BJ (cell line): ENCODE data around the gene HSF2. TPM values are rescaled to one million over a fixed set of nuclear protein-coding genes. Genes with fewer than 3 reads are reported as not detected.
"Not testable (repeated sequence)": the region's sequence is repeated elsewhere in the genome, so short reads cannot be mapped to it uniquely, and the experiment has no call there.

Experiments
- CTCF ChIA-PET: fragments of 350-600 bp; formaldehyde crosslinking; extraction: SDS; loops from one replicate; lab custom pipeline; 2021; ENCODE audit warnings: antibody characterized with exemption, inconsistent platforms; lab: Yijun Ruan, JAX
- POLR2A ChIA-PET: fragments of 300-600 bp; sonication (Branson Sonifier 250); formaldehyde crosslinking; extraction: SDS; loops from one replicate; lab custom pipeline; 2021; ENCODE audit warnings: antibody characterized with exemption; lab: Charles Lee
- DNase-seq: peaks from one replicate; pipeline ENCODE4 v3.0.0-alpha.2; 2011; ENCODE audit warnings: low read depth
- H3K27me3 ChIP-seq: 2 replicates; pipeline ENCODE4 v1.6.0; 2011; ENCODE audit warnings: low read length; ENCODE audit not compliant: control insufficient read depth, insufficient read depth
- H3K36me3 ChIP-seq: 2 replicates; pipeline ENCODE4 v1.5.1; 2011; ENCODE audit warnings: low read length; ENCODE audit not compliant: control insufficient read depth, insufficient read depth
- H3K4me3 ChIP-seq: 2 replicates; pipeline ENCODE4 v1.5.1; 2011; ENCODE audit warnings: low read depth, mild to moderate bottlenecking, control low read depth, low read length
- polyA plus RNA-seq: library from polyadenylated mRNA; depleted of rRNA; stranded (reverse); fragments of >200 nt; gene quantifications from 2 replicates; pipeline ENCODE4 v1.2.3, GENCODE V29; 2011
- TF ChIP-seq, protein P1 (sequence below): IDR thresholded peaks from 2 replicates; pipeline ENCODE4 v1.5.1; 2011; ENCODE audit warnings: low read depth, mild to moderate bottlenecking, control low read depth, inconsistent platforms, low read length, moderate library complexity; ENCODE audit not compliant: insufficient read depth

The HSF2 gene
- polyA plus RNA-seq, 1 experiment, result 15.3 TPM

GRCh38 chr6:122459240-122459639 lies 59.8 kb downstream of the HSF2 start:
- Histone ChIP-seq H3K4me3 (no peak overlapping the region), H3K36me3 (peaks cover 3% of the 10 kb centered on the region; the same call in 1 of the 2 replicates), H3K27me3 (no peaks in the 10 kb centered on the region)
- CTCF ChIA-PET, result no interaction called here
- TF ChIP-seq, protein P1, sequence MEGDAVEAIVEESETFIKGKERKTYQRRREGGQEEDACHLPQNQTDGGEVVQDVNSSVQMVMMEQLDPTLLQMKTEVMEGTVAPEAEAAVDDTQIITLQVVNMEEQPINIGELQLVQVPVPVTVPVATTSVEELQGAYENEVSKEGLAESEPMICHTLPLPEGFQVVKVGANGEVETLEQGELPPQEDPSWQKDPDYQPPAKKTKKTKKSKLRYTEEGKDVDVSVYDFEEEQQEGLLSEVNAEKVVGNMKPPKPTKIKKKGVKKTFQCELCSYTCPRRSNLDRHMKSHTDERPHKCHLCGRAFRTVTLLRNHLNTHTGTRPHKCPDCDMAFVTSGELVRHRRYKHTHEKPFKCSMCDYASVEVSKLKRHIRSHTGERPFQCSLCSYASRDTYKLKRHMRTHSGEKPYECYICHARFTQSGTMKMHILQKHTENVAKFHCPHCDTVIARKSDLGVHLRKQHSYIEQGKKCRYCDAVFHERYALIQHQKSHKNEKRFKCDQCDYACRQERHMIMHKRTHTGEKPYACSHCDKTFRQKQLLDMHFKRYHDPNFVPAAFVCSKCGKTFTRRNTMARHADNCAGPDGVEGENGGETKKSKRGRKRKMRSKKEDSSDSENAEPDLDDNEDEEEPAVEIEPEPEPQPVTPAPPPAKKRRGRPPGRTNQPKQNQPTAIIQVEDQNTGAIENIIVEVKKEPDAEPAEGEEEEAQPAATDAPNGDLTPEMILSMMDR, result no peak
- no peak for DNase-seq
- POLR2A ChIA-PET, result no interaction called here

DNA sequence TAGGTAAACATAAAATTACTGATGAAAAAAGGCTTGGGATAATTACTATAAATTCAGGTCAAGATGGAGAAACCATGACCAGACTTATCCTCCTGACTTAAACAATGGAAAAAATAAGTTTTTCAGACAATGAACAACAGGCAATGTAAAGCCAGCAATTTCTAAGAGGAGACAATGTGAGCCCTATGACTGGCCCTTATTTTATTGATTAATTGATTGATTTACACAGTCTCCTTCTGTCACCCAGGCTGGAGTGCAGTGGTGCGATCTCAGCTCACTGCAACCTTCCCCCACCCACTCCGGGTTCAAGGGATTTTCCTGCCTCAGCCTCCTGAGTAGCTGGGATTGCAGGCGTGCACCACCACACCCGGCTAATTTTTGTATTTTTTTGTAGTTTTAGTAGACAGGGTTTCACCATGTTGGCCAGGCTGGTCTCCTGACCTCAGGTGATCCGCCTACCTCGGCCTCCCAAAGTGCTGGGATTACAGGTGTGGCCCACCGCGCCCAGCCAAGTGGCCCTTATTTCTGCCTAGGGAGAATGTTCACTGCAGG lies 60.5 kb downstream of the HSF2 start:
- H3K4me3 ChIP-seq, H3K36me3 ChIP-seq, DNase-seq, CTCF ChIA-PET, H3K27me3 ChIP-seq, POLR2A ChIA-PET: not testable (repeated sequence)

DNA sequence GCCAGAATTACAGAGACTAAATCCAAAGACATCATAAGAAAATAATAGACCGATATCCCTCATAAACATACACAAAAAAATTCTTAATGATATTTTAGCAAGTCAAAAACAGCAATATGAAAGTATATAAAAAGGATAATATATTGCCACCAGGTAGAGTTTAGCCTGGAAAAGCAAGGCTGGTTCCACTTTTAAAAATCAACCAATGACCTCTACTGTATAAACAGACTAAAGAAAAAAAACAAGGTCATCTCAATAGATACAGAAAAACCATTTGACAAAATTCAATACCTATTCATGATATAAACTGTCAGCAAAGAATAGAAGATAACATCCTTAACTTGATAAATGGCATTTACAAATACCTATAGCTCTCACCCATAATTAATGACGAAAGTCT lies 62.4 kb downstream of the HSF2 start:
- Histone ChIP-seq H3K27me3 (no peaks in the 10 kb centered on the region), H3K36me3 (peaks cover 2% of the 10 kb centered on the region; the same call in 1 of the 2 replicates), H3K4me3 (no peak overlapping the region)
- DNase-seq, result no peak
- TF ChIP-seq, protein P1, result no peak
- ChIA-PET CTCF (no interaction called here), POLR2A (no interaction called here)

- peak within 1 kb of the TSS; percentile 91 for H3K4me3 ChIP-seq
- TF ChIP-seq, protein P1, result no peak
- peak; percentile 81 for DNase-seq
- CTCF ChIA-PET, result interaction anchor here (0.6 to 4.7 kb wide), 3 partner anchors 49 to 89 kb away, joined by 3 to 22 read pairs (median 3); no protein-coding TSS in a partner anchor
- H3K36me3 ChIP-seq, result no peaks in the 10 kb centered on the region; the same call in 1 of the 2 replicates
- POLR2A ChIA-PET, result interaction anchor here (0.6 kb wide), 1 partner anchor 589 kb away, joined by 3 read pairs; no protein-coding TSS in a partner anchor
- no peaks in the 10 kb centered on the region for H3K27me3 ChIP-seq
These were observed 71.9 kb downstream of the HSF2 start, which contains the start of gene SERINC1 for GRCh38 chr6:122471107-122472021. TSS of gene SERINC1 (minus strand) at chr6:122471807. CDS start at chr6:122471737, 70 bp downstream.

GRCh38 chr6:122472022-122472340 lies 72.5 kb downstream of the HSF2 start:
- no peak for DNase-seq
- CTCF ChIA-PET, result interaction anchor here (0.9 to 4.7 kb wide), 2 partner anchors 59 to 90 kb away, joined by 3 to 22 read pairs; no protein-coding TSS in a partner anchor
- POLR2A ChIA-PET, result no interaction called here

More at GRCh38 chr6:122472022-122472340, 72.5 kb downstream of the HSF2 start:
- TF ChIP-seq, protein P1, result no peak
- H3K27me3 ChIP-seq, result no peaks in the 10 kb centered on the region
- peak overlapping the region; percentile 91 for H3K4me3 ChIP-seq
- H3K36me3 ChIP-seq, result no peaks in the 10 kb centered on the region; the same call in 1 of the 2 replicates
